ENCODE data around the gene SNX5.

The SNX5 gene

DNA sequence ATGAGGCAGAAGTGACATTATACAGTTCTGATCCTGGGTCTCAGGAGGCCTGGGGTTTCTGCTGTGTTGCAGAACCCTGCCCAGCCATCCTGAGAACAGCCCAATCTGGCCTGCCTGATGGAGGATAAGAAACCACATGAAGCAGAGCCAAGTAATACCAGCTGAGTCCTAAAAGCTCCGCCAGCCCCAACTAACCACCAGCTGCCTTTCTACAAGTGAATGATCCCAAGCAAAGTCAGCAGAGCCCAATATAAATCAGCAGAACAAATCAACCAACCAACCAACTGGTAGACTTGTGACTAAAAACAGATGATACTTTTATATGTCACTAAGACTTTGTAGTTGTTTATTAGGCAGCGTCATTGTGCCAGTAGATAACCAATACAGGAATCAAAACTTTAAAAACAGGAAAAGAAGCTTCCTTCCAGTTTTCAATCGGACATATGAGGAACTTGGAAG, 52.1 kb downstream of the SNX5 start:
- DNase-seq (ENCODE audit: low read depth) = no peak

DNA sequence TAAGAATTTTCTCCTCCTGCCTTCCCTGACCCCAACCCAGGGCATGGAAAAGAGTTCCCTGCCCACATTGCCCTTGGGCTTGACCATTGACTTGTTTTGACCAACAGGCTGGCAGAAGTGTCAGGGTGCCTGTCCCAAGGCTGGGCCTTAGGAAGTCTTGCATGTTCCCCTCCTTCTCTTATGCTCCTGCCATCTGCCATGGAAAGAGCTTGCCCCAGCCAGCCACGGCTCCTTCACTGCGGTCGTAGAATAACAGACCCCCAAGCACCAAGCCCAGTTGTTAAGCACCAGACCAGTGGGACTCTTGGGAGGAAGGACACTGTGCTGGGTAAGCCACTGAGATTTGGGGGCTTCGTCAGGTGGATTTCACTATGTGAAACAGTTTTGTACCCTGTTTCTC, 53.6 kb downstream of the SNX5 start:
- no peak for DNase-seq (ENCODE audit: low read depth)

DNA sequence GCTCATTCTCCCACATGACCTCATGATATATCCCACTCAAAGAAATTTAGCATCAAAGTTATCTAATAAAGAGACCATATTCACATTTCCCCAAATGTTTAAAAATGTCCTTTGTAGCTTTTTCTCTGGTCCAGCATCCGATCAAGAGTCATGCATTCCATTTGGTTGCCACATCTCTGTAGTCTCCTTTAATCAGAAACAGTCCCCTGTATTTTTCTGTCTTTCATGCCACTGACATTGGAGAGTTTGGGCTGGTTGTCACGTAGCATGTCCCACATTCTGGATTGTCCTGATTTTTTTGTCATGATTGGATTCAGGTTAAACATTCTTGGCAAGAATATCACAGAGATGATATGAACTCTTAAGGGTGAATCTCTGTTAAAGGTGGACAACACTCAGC, 55.7 kb downstream of the SNX5 start:
- no peak for DNase-seq (ENCODE audit: low read depth)

GRCh38 chr20:17911927-17912326, 56.7 kb downstream of the SNX5 start:
- DNase-seq (ENCODE audit: low read depth) = no peak

GRCh38 chr20:17910828-17911294, 57.7 kb downstream of the SNX5 start:
- DNase-seq (ENCODE audit: low read depth) = peak; percentile 89

GRCh38 chr20:17909869-17910321, 58.7 kb downstream of the SNX5 start:
- DNase-seq (ENCODE audit: low read depth) = no peak

DNA sequence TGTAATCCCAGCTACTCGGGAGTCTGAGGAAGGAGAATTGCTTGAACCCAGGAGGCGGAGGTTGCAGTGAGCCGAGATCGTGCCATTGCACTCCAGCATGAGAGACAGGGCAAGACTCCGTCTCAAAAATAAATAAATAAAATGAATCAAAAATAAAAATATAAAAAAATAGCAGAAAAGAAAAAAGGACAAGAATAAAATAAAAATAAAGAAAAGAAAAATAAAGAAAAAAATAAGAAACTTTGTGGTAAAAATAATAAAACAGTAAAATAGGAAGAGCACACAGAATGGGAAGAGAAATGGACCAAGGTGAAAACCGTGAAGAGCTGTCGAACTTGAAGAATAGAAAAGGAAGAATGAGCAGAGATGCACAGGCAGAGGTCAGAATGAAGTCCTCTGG, 63.0 kb downstream of the SNX5 start:
- no peak for DNase-seq (ENCODE audit: low read depth)

DNA sequence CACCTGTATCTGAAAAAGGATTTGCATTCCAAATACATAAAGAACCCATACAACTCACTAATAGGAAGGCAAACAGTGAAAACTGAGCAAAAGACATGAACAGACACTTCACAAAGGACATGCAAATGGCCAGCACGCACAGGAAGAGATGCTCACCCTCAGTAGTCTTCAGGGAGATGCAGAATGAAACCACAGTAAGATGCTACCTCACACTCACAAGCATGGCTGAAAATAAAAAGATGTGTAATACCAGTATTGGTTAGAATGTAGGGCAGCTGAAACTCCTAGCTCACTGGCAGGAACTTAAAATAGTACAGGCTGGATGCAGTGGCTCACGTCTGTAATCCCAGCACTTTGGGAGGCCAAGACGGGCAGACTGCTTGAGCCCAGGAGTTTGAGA, 64.6 kb downstream of the SNX5 start:
- no peak for DNase-seq (ENCODE audit: low read depth)

DNA sequence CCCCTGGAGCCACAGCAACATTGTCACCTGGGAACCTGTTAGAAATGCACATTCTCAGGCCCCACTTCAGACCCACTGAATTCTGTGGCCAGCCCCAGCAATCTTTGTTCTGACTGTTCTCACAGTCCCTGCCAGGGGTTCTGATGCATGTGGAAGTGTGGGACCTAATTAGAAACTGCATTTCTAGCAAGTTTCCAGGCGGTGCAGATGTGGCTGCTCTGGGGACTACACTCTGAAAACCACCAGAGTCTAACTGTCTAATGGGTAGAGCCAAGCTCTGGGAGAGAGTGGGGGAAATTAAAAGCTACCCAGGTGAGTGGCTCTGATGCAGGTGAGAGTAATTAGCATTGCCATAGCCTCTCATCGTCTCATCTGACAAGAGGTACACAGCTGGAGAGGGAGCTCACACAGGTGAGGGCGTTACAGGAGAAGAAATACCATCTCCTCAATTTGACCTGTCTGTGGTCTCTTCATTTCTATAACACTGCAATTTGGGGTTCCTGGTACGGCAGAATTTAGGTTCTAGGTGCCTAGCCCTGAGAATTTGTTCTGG, 66.0 kb downstream of the SNX5 start:
- DNase-seq (ENCODE audit: low read depth) = no peak

- no peak for DNase-seq (ENCODE audit: low read depth)
Observed at GRCh38 chr20:17901971-17902370, 66.6 kb downstream of the SNX5 start.

DNA sequence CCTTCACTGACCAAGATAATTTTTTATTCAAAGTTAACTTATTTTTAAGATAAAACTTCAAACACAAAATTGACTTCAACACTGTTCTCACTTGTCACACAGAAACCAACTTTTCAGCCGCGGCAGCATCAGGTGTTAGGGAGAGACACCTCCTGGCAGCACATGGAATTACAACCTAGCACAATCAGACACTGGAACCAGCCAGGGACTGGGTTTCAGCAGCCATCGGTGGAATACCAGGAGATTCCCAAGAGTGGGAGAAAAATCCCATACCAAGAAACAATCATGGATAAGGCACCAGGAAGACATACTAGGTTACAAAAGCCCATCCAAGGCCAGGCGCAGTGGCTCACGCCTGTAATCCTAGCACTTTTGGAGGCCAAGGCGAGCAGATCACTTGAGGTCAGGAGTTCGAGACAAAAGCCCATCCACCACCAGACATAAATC, 70.0 kb downstream of the SNX5 start:
- no peak for DNase-seq (ENCODE audit: low read depth)

DNA sequence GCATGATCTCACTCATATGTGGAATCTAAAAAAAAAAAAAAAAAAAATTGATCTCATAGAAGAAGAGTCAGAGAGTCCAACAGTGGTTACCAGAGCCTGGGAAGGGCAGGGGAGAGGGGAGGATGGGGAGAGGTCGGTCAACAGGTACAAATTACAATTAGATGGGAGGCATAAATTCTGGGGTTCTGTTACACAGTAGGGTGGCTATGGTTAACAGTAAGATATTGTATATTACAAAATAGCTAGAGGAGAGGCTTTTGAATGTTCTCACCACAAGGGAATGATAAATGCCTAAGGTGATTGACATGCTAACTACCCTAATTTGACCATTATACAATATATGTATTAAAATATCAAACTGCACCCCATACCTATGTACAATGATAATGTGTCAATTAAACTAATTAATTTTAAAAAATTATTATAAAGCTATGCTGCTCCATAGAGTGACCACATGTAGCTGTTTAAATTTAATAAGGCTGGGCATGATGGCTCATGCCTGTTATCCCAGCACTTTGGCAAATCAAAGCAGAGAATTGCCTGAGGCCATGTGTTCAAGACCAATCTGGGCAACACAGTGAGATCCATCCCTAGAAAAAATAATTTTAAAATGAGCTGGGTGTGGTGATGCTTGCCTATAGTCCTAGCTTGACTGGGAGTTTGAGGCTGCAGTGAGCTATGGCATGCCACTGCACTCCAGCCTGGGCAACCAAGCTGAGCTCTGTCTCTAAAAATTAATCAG, 70.9 kb downstream of the SNX5 start:
- DNase-seq (ENCODE audit: low read depth) = no peak

GRCh38 chr20:17896771-17897369, 71.7 kb downstream of the SNX5 start:
- no peak for DNase-seq (ENCODE audit: low read depth)

DNA sequence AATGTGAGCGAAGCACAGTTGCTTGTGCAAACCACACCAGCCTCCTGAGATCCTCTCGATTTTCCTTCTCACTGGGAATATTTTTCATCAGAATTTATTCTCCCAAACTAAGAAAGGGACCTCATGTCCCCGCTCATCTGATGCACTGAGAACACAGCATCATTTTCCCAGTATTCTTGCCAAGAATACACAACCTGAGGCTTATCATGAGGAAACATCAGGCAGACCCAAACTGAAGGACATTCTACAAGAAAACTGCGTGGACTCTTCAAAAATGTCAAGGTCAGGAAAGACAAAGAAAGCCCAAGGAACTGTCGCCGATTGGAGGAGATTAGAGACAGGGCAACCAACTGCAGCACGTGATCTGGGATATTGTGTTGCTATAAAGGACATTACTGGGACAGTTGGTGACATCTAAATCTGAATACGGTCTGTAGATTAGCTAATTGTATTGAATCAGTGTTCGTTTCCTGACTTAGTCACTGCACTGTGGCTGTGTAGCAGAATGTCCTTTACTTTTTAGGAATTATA, 72.3 kb downstream of the SNX5 start:
- no peak for DNase-seq (ENCODE audit: low read depth)

GRCh38 chr20:17895641-17896171, 72.9 kb downstream of the SNX5 start:
- DNase-seq (ENCODE audit: low read depth) = no peak

DNA sequence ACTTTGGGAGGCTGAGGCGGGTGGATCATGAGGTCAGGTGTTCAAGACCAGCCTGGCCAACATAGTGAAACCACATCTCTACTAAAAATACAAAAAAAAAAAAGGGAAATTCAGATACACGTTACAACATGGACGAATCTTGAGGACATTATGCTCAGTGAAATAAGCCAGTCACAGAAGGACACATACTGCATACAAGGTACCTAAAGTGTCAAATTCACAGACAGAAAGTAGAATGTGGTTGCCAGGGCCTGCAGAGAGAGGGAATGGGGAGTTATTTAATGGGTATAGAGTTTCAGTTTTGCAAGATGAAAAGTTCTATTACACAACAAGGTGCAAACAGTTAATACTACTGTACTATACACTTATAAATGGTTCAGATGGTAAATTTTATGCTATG, 75.1 kb downstream of the SNX5 start:
- DNase-seq (ENCODE audit: low read depth) = no peak

DNA sequence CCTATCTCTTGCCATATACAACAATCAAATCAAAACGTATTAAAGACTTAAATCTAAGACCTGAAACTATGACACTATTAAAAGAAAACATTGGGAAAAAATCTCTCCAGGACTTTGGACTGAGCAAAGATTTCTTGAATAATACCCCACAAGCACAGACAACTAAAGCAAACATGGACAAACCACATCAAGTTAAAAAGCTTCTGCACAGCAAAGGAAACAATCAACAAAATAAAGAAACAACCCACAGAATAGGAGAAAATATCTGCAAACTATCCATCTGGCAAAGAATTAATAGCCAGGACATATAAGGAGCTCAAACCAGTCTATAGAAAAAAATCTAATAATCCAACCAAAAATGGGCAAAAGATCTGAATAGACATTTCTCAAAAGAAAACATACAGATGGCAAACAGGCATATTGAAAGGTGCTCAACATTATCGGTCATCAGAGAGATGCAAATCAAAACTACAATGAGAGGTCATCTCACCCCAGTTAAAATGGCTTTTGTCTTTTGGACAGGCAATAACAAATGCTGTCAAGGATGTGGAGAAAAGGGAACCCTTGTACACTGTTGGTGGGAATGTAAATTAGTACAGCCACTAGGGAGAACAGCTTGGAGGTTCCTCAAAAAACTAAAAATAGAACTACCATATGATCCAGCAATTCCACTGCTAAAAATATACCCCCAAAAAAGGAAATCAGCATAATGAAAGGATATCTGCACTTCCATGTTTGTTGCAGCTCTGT, 76.2 kb downstream of the SNX5 start:
- DNase-seq (ENCODE audit: low read depth) = no peak

Data from GM04503 (cell line).